ENCODE measurements around the gene TEX53.

- TF ChIP-seq EZH2 (IDR thresholded peaks at IDR 0.05; ENCODE audit: borderline replicate concordance, insufficient read depth, low read depth, low read length, poor library complexity, severe bottlenecking) (no peak), CTCF (IDR thresholded peaks at IDR 0.05) (no peak)
Observed at GRCh38 chr9:114695948-114696347, 38.3 kb upstream of the TEX53 start.
